Lung (tissue), 12 donors: Measurements from ENCODE around the gene EIF4E1B. TPM values are rescaled to one million over a fixed set of nuclear protein-coding genes. Genes with fewer than 3 reads are reported as not detected.

Experiments
- ATAC-seq: fragments of 200-7000 bp; cut with Tn5 transposase; one replicate; pipeline ENCODE4 v1.9.1; 2020; ENCODE audit warnings: moderate number of reproducible peaks; ENCODE audit not compliant: insufficient read depth, low FRiP score
- DNase-seq, 3 donors: peaks; one replicate each; pipeline ENCODE4 v3.0.0-alpha.2; 2013 to 2017
- H3K27ac ChIP-seq, 2 donors: one replicate each; pipeline ENCODE4 v1.5.1; 2013; ENCODE audit warnings: mild to moderate bottlenecking in 2 of 2, moderate library complexity in 2 of 2, control low read depth in 1 of 2, inconsistent platforms in 1 of 2, low read depth in 1 of 2, low read length in 1 of 2
- H3K27me3 ChIP-seq, 3 donors: one replicate each; pipeline ENCODE4 v1.5.1; 2013; ENCODE audit warnings: low read length in 2 of 3; ENCODE audit not compliant: control insufficient read depth in 3 of 3, insufficient read depth in 3 of 3
- H3K36me3 ChIP-seq, 4 donors: one replicate each; pipeline ENCODE4 v1.5.1; 2013; ENCODE audit warnings: low read length in 4 of 4, mild to moderate bottlenecking in 1 of 4, moderate library complexity in 1 of 4; ENCODE audit not compliant: control insufficient read depth in 4 of 4, insufficient read depth in 4 of 4
- H3K4me1 ChIP-seq, 5 donors: one replicate each; pipeline ENCODE4 v1.5.1; 2013; ENCODE audit warnings: low read length in 5 of 5, mild to moderate bottlenecking in 2 of 5, moderate library complexity in 1 of 5; ENCODE audit not compliant: control insufficient read depth in 5 of 5, insufficient read depth in 5 of 5
- H3K4me3 ChIP-seq: one replicate; pipeline ENCODE4 v1.5.1; 2013; ENCODE audit warnings: mild to moderate bottlenecking, control low read depth, moderate library complexity
- H3K9ac ChIP-seq, 2 donors: one replicate each; pipeline ENCODE4 v1.5.1; 2013; ENCODE audit warnings: low read length in 2 of 2, control low read depth in 1 of 2; ENCODE audit not compliant: insufficient read depth in 1 of 2
- H3K9me3 ChIP-seq, 4 donors: one replicate each; pipeline ENCODE4 v1.5.1; 2013; ENCODE audit warnings: low read length in 3 of 4, mild to moderate bottlenecking in 1 of 4, moderate library complexity in 1 of 4; ENCODE audit not compliant: control insufficient read depth in 4 of 4, insufficient read depth in 3 of 4
- CTCF ChIP-seq: IDR thresholded peaks from 2 replicates; pipeline ENCODE4 v1.5.1; 2012; ENCODE audit warnings: mild to moderate bottlenecking; ENCODE audit errors: control extremely low read depth, extremely low read depth
- WGBS, 2 donors: extraction: QIAGEN DNeasy Blood & Tissue Kit; methylation state at CpG; one replicate each; pipeline ENCODE4 v1.1.7; 2013; 5-methylcytosine and 5-hydroxymethylcytosine counted together
- polyA plus RNA-seq, 2 donors: library from polyadenylated mRNA; stranded (reverse); fragments of 200-250 nt; gene quantifications; one replicate each; pipeline ENCODE4 v1.2.1, GENCODE V29; 2013
- total RNA-seq, 2 donors: library from RNA; depleted of rRNA in 1 of 2; stranded (reverse); fragments of >200 nt in 1 of 2; gene quantifications; one replicate each; pipeline ENCODE4 v1.2.1, GENCODE V29; 2014 to 2021
- donor health status: control.
- donor health status: control.
- donor health status: Bipolar disorder and iron deficiency.
- donor health status: healthy.
- donor health status: DM: yes; HTN: yes; CAD: no.

EIF4E1B gene
- total and polyA plus RNA-seq, 4 donors = not detected

GRCh38 chr5:176646049-176646706 lies 15.7 kb downstream of the EIF4E1B start:
- peaks cover 0 to 14% (median 4%) of the 10 kb centered on the region in 5 donors for H3K4me1 ChIP-seq
- H3K9me3 ChIP-seq = no peaks in the 10 kb centered on the region
- H3K27ac ChIP-seq = peak overlapping the region in 1 of 2 donors; percentile 39
- no peak for ATAC-seq
- DNase-seq = no peak
- no peaks in the 10 kb centered on the region for H3K36me3 ChIP-seq
- H3K9ac ChIP-seq = no peak overlapping the region
- 92 to 94% methylated on average over 7 of the region's 7 CpGs for WGBS, 2 donors
- H3K4me3 ChIP-seq = no peak overlapping the region
- no peaks in the 10 kb centered on the region for H3K27me3 ChIP-seq
- no peak for TF ChIP-seq CTCF

- no peaks in the 10 kb centered on the region for H3K36me3 ChIP-seq
- H3K9me3 ChIP-seq = no peaks in the 10 kb centered on the region
- DNase-seq = no peak
- H3K27ac ChIP-seq = peak overlapping the region; percentile 39 to 52
- peak overlapping the region; percentile 36 for H3K4me3 ChIP-seq
- WGBS, 2 donors = 20 to 21% methylated on average over 11 of the region's 11 CpGs
- no peak for TF ChIP-seq CTCF
- ATAC-seq = peak; percentile 0
- H3K9ac ChIP-seq = peak overlapping the region in 1 of 2 donors; percentile 68
- H3K4me1 ChIP-seq = peaks cover 0 to 14% (median 4%) of the 10 kb centered on the region in 5 donors
- no peaks in the 10 kb centered on the region for H3K27me3 ChIP-seq
Observed at GRCh38 chr5:176646707-176647029, 16.2 kb downstream of the EIF4E1B start.

- ATAC-seq (peak; percentile 98), DNase-seq (peak; percentile 100)
- H3K27ac ChIP-seq = peak within 1 kb of the TSS; percentile 59 to 79
- 0 to 1% methylated on average over 55 to 63 of the region's 63 CpGs for WGBS, 2 donors
- H3K36me3 ChIP-seq = peaks cover 0 to 2% (median 0%) of the 10 kb centered on the region in 4 donors
- peak within 1 kb of the TSS in 1 of 2 donors; percentile 68 for H3K9ac ChIP-seq
- no peaks in the 10 kb centered on the region for H3K9me3 ChIP-seq
- peak; percentile 20 for TF ChIP-seq CTCF
- H3K4me3 ChIP-seq = peak within 1 kb of the TSS; percentile 62
- H3K4me1 ChIP-seq = peaks cover 0 to 14% (median 4%) of the 10 kb centered on the region in 5 donors
- H3K27me3 ChIP-seq = no peaks in the 10 kb centered on the region
Observed at GRCh38 chr5:176647030-176647842, 16.8 kb downstream of the EIF4E1B start, which contains the start of gene TSPAN17. Gene TSPAN17 (plus strand): TSS chr5:176647484. CDS start chr5:176647616, 132 bp downstream.
